HEK293 (cell line): ENCODE data around the gene HTT.

ENCODE experiments used
- CTCF ChIP-seq: fragments of 450-650 bp; formaldehyde crosslinking; IDR thresholded peaks from 2 replicates; pipeline ENCODE4 v1.5.1; 2016; ENCODE audit warnings: missing biosample characterization, missing genetic modification characterization
- YY2 ChIP-seq: fragments of 450-650 bp; formaldehyde crosslinking; IDR thresholded peaks from 2 replicates; pipeline ENCODE4 v1.5.1; 2016; ENCODE audit warnings: missing biosample characterization, missing genetic modification characterization
- ZNF121 ChIP-seq: fragments of 450-650 bp; formaldehyde crosslinking; IDR thresholded peaks from 2 replicates; pipeline ENCODE4 v1.5.1; 2016; ENCODE audit warnings: missing biosample characterization, missing genetic modification characterization
- ZNF19 ChIP-seq: fragments of 450-650 bp; formaldehyde crosslinking; IDR thresholded peaks from 2 replicates; pipeline ENCODE4; 2016; ENCODE audit warnings: missing biosample characterization, missing genetic modification characterization, low read depth
- ZNF324 ChIP-seq: fragments of 450-650 bp; formaldehyde crosslinking; IDR thresholded peaks from 2 replicates; pipeline ENCODE4 v1.5.1; 2016; ENCODE audit warnings: missing biosample characterization, missing genetic modification characterization

- TF ChIP-seq ZNF121 (tag by site-specific recombination) (no peak), ZNF324 (tag by site-specific recombination) (no peak), ZNF19 (tag by site-specific recombination) (no peak), CTCF (tag by site-specific recombination) (no peak), YY2 (tag by site-specific recombination) (no peak)
These were observed 152.5 kb downstream of the HTT start for GRCh38 chr4:3226944-3227343.
